HG03442 (cell line): ENCODE data around the gene JARID2.
"Not testable (repeated sequence)": the region's sequence is repeated elsewhere in the genome, so short reads cannot be mapped to it uniquely, and the experiment has no call there.

Experiments used
- ATAC-seq: cut with Tn5 transposase; IDR thresholded peaks from one replicate; pipeline ENCODE4 v1.9.1; 2021; ENCODE audit warnings: mild to moderate bottlenecking, moderate library complexity; ENCODE audit not compliant: unreplicated experiment

The JARID2 gene

GRCh38 chr6:15528870-15529269 is 283.0 kb downstream of the JARID2 start:
- ATAC-seq = no peak

GRCh38 chr6:15530411-15530810 is 284.5 kb downstream of the JARID2 start:
- no peak for ATAC-seq

GRCh38 chr6:15531973-15532372 is 286.1 kb downstream of the JARID2 start:
- ATAC-seq = no peak

GRCh38 chr6:15533379-15534026 is 287.6 kb downstream of the JARID2 start:
- ATAC-seq = no peak

- no peak for ATAC-seq
Measured at GRCh38 chr6:15534974-15535373, 289.1 kb downstream of the JARID2 start.

- ATAC-seq = no peak
Measured at GRCh38 chr6:15535495-15536197, 289.8 kb downstream of the JARID2 start.

- no peak for ATAC-seq
Measured at GRCh38 chr6:15536198-15536955, 290.5 kb downstream of the JARID2 start.

GRCh38 chr6:15538106-15538505 is 292.2 kb downstream of the JARID2 start:
- ATAC-seq = no peak

GRCh38 chr6:15538766-15539495 is 293.1 kb downstream of the JARID2 start:
- ATAC-seq = no peak

GRCh38 chr6:15539722-15540270 is 293.9 kb downstream of the JARID2 start:
- no peak for ATAC-seq

- ATAC-seq = not testable (repeated sequence)
Measured at GRCh38 chr6:15543332-15543917, 297.6 kb downstream of the JARID2 start.

GRCh38 chr6:15544321-15544900 is 298.5 kb downstream of the JARID2 start:
- no peak for ATAC-seq

GRCh38 chr6:15546591-15546990 is 300.7 kb downstream of the JARID2 start:
- no peak for ATAC-seq

GRCh38 chr6:15547400-15547799 is 301.5 kb downstream of the JARID2 start:
- ATAC-seq = no peak

- no peak for ATAC-seq
Measured at GRCh38 chr6:15549371-15549770, 303.5 kb downstream of the JARID2 start.

GRCh38 chr6:15550546-15551123 is 304.8 kb downstream of the JARID2 start:
- ATAC-seq = no peak

- ATAC-seq = no peak
Measured at GRCh38 chr6:15551262-15551661, 305.4 kb downstream of the JARID2 start.

- no peak for ATAC-seq
Measured at GRCh38 chr6:15551798-15552197, 305.9 kb downstream of the JARID2 start.

GRCh38 chr6:15553031-15553430 is 307.2 kb downstream of the JARID2 start:
- ATAC-seq = no peak
